ENCODE data around the gene PSMD2.

The PSMD2 gene

DNA sequence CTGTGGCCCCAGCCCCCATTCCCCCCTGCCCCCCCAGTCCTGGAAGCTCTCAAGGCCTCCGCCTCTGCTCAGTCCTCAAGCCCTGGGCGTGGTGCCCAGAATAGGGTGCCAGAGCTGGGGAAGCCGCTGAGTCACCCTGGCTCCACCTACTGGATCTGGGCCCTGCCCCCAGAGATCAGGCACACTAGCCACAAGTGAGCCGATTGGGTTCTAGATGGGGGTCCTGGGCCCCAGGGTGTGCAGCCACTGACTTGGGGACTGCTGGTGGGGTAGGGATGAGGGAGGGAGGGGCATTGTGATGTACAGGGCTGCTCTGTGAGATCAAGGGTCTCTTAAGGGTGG is 21.0 kb downstream of the PSMD2 start:
- Histone ChIP-seq H3K36me3 (ENCODE audit: control insufficient read depth, insufficient read depth, low read length) (peaks cover 86% of the 10 kb centered on the region), H3K27ac (ENCODE audit: low read depth, low read length) (no peak overlapping the region; the same call in 1 of the 2 replicates), H3K27me3 (ENCODE audit: control insufficient read depth, insufficient read depth, low read length) (no peaks in the 10 kb centered on the region), H3K9me3 (ENCODE audit: control insufficient read depth, insufficient read depth, low read depth, low read length) (no peaks in the 10 kb centered on the region), H3K9ac (ENCODE audit: low read length) (no peak overlapping the region), H3K4me1 (ENCODE audit: control insufficient read depth, insufficient read depth, low read length) (peaks cover 11% of the 10 kb centered on the region; the same call in 1 of the 2 replicates), H3K4me3 (ENCODE audit: low read depth, low read length) (no peak overlapping the region)

DNA sequence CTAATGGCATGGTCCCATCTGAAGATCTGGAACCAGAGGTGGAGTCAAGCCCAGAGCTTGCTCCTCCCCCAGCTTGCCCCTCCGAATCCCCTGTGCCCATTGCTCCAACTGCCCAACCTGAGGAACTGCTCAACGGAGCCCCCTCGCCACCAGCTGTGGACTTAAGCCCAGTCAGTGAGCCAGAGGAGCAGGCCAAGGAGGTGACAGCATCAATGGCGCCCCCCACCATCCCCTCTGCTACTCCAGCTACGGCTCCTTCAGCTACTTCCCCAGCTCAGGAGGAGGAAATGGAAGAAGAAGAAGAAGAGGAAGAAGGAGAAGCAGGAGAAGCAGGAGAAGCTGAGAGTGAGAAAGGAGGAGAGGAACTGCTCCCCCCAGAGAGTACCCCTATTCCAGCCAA is 22.6 kb downstream of the PSMD2 start:
- Histone ChIP-seq H3K4me1 (ENCODE audit: control insufficient read depth, insufficient read depth, low read length) (peaks cover 5% of the 10 kb centered on the region; the same call in 1 of the 2 replicates), H3K4me3 (ENCODE audit: low read depth, low read length) (no peak overlapping the region), H3K9me3 (ENCODE audit: control insufficient read depth, insufficient read depth, low read depth, low read length) (no peaks in the 10 kb centered on the region), H3K9ac (ENCODE audit: low read length) (no peak overlapping the region), H3K27ac (ENCODE audit: low read depth, low read length) (no peak overlapping the region), H3K27me3 (ENCODE audit: control insufficient read depth, insufficient read depth, low read length) (no peaks in the 10 kb centered on the region), H3K36me3 (ENCODE audit: control insufficient read depth, insufficient read depth, low read length) (peaks cover 96% of the 10 kb centered on the region)

DNA sequence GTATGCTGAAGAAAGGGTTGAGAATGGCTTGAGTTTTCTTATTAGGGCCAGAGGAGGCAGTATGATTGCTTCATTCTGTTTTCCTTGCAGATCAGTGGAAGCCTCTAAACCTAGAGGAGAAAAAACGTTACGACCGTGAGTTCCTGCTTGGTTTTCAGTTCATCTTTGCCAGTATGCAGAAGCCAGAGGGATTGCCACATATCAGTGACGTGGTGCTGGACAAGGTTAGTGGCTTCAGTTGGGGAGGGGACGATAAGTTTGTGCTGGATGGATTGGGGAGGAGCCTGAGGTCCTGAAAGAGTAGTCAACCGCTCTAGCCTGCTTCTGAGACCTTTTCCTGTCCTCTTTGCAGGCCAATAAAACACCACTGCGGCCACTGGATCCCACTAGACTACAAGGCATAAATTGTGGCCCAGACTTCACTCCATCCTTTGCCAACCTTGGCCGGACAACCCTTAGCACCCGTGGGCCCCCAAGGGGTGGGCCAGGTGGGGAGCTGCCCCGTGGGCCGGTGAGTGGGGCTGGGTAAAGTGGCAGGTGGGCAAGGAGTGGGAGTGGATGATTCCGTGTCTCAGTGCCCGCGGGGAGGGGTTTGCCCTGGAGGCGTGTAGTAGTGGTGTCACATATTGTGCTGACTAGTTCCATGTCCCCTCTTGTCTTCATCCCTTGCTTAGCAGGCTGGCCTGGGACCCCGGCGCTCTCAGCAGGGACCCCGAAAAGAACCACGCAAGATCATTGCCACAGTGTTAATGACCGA is 23.9 kb downstream of the PSMD2 start:
- Histone ChIP-seq H3K9ac (ENCODE audit: low read length) (no peak overlapping the region), H3K4me3 (ENCODE audit: low read depth, low read length) (no peak overlapping the region), H3K4me1 (ENCODE audit: control insufficient read depth, insufficient read depth, low read length) (no peaks in the 10 kb centered on the region), H3K36me3 (ENCODE audit: control insufficient read depth, insufficient read depth, low read length) (peaks cover 96% of the 10 kb centered on the region), H3K27me3 (ENCODE audit: control insufficient read depth, insufficient read depth, low read length) (no peaks in the 10 kb centered on the region), H3K27ac (ENCODE audit: low read depth, low read length) (no peak overlapping the region), H3K9me3 (ENCODE audit: control insufficient read depth, insufficient read depth, low read depth, low read length) (no peaks in the 10 kb centered on the region)

DNA sequence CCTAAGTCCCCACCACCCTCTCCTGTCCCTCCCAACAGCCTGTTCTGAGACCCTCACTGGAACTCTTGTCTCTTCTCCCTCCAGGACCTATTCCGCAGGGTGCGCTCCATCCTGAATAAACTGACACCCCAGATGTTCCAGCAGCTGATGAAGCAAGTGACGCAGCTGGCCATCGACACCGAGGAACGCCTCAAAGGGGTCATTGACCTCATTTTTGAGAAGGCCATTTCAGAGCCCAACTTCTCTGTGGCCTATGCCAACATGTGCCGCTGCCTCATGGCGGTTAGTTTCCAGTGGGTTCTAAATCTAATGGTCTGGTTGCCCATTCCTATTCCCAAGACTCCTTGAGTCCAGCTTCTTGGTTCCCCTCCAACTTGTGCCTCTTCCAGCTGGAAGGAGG is 24.7 kb downstream of the PSMD2 start:
- Histone ChIP-seq H3K36me3 (ENCODE audit: control insufficient read depth, insufficient read depth, low read length) (peaks cover 99% of the 10 kb centered on the region), H3K9me3 (ENCODE audit: control insufficient read depth, insufficient read depth, low read depth, low read length) (no peaks in the 10 kb centered on the region), H3K4me3 (ENCODE audit: low read depth, low read length) (no peak overlapping the region), H3K9ac (ENCODE audit: low read length) (no peak overlapping the region), H3K4me1 (ENCODE audit: control insufficient read depth, insufficient read depth, low read length) (no peaks in the 10 kb centered on the region), H3K27me3 (ENCODE audit: control insufficient read depth, insufficient read depth, low read length) (no peaks in the 10 kb centered on the region), H3K27ac (ENCODE audit: low read depth, low read length) (no peak overlapping the region)

GRCh38 chr3:184325269-184325668 is 26.2 kb downstream of the PSMD2 start:
- Histone ChIP-seq H3K9ac (ENCODE audit: low read length) (no peak overlapping the region), H3K27me3 (ENCODE audit: control insufficient read depth, insufficient read depth, low read length) (no peaks in the 10 kb centered on the region), H3K36me3 (ENCODE audit: control insufficient read depth, insufficient read depth, low read length) (peaks cover 100% of the 10 kb centered on the region), H3K4me1 (ENCODE audit: control insufficient read depth, insufficient read depth, low read length) (no peaks in the 10 kb centered on the region), H3K27ac (ENCODE audit: low read depth, low read length) (no peak overlapping the region), H3K9me3 (ENCODE audit: control insufficient read depth, insufficient read depth, low read depth, low read length) (no peaks in the 10 kb centered on the region), H3K4me3 (ENCODE audit: low read depth, low read length) (no peak overlapping the region)

DNA sequence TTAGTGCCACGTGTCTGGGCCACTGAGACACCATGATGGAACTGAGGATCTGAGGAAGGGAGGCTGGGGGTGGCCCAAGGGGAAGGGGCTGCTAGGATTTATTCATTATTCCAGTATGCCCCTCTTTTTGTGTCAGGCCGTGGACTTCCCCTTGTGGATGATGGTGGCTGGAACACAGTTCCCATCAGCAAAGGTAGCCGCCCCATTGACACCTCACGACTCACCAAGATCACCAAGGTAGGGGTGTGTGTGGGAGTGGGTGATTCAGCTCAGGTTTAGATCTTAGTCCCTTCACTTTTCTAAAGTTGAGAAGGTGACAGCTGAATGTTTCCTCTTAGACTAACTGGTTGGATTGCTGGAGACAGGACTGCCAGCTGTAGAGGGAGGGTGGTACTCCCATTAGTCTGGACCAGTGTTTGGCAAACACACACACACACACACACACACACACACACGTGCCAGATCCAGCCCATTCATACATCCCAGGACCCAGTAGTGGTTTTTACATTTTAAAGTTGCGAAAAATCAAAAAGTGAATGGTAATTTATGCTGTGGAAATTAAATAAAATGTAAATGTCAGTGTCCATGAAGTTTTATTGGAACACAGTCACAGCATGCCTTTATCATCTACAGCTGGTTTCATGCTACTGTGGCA is 26.8 kb downstream of the PSMD2 start:
- H3K4me1 ChIP-seq (ENCODE audit: control insufficient read depth, insufficient read depth, low read length) = no peaks in the 10 kb centered on the region
- H3K9me3 ChIP-seq (ENCODE audit: control insufficient read depth, insufficient read depth, low read depth, low read length) = no peaks in the 10 kb centered on the region
- H3K36me3 ChIP-seq (ENCODE audit: control insufficient read depth, insufficient read depth, low read length) = peaks cover 99% of the 10 kb centered on the region
- H3K4me3 ChIP-seq (ENCODE audit: low read depth, low read length) = no peak overlapping the region
- H3K27me3 ChIP-seq (ENCODE audit: control insufficient read depth, insufficient read depth, low read length) = no peaks in the 10 kb centered on the region
- H3K27ac ChIP-seq (ENCODE audit: low read depth, low read length) = no peak overlapping the region
- no peak overlapping the region for H3K9ac ChIP-seq (ENCODE audit: low read length)

- H3K9me3 ChIP-seq (ENCODE audit: control insufficient read depth, insufficient read depth, low read depth, low read length) = no peaks in the 10 kb centered on the region
- H3K9ac ChIP-seq (ENCODE audit: low read length) = no peak overlapping the region
- H3K36me3 ChIP-seq (ENCODE audit: control insufficient read depth, insufficient read depth, low read length) = peaks cover 99% of the 10 kb centered on the region
- no peak overlapping the region for H3K4me3 ChIP-seq (ENCODE audit: low read depth, low read length)
- no peaks in the 10 kb centered on the region for H3K4me1 ChIP-seq (ENCODE audit: control insufficient read depth, insufficient read depth, low read length)
- no peak overlapping the region for H3K27ac ChIP-seq (ENCODE audit: low read depth, low read length)
- H3K27me3 ChIP-seq (ENCODE audit: control insufficient read depth, insufficient read depth, low read length) = no peaks in the 10 kb centered on the region
Observed at GRCh38 chr3:184327171-184327570, 28.1 kb downstream of the PSMD2 start.

GRCh38 chr3:184328516-184328915 is 29.5 kb downstream of the PSMD2 start:
- no peak overlapping the region for H3K4me3 ChIP-seq (ENCODE audit: low read depth, low read length)
- H3K9me3 ChIP-seq (ENCODE audit: control insufficient read depth, insufficient read depth, low read depth, low read length) = no peaks in the 10 kb centered on the region
- no peaks in the 10 kb centered on the region for H3K4me1 ChIP-seq (ENCODE audit: control insufficient read depth, insufficient read depth, low read length)
- peaks cover 99% of the 10 kb centered on the region for H3K36me3 ChIP-seq (ENCODE audit: control insufficient read depth, insufficient read depth, low read length)
- no peaks in the 10 kb centered on the region for H3K27me3 ChIP-seq (ENCODE audit: control insufficient read depth, insufficient read depth, low read length)
- no peak overlapping the region for H3K9ac ChIP-seq (ENCODE audit: low read length)
- H3K27ac ChIP-seq (ENCODE audit: low read depth, low read length) = no peak overlapping the region

- no peak overlapping the region for H3K27ac ChIP-seq (ENCODE audit: low read depth, low read length)
Observed at GRCh38 chr3:184332370-184333090, 33.5 kb downstream of the PSMD2 start.

DNA sequence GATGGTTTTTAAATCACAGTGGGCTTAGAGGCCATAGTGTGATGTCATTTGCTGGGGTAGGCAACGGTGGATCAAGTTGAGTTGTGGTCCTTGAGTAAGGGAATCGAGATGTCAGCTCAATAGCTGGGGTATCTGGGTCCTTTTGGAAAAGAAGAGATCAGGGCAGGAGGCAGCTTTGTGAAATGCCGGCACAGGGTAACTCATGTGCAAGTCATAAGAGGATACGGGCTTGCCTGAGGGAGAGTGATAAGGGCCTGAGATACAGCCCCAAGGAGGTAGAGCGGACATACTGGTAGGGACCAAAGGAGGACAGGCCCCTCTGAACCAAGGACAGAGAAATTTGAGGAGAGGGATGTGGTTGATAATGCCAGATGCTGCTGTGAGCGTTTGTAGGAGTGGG is 34.1 kb downstream of the PSMD2 start:
- Histone ChIP-seq H3K9ac (ENCODE audit: low read length) (no peak overlapping the region), H3K27me3 (ENCODE audit: control insufficient read depth, insufficient read depth, low read length) (no peaks in the 10 kb centered on the region), H3K4me3 (ENCODE audit: low read depth, low read length) (no peak overlapping the region), H3K27ac (ENCODE audit: low read depth, low read length) (no peak overlapping the region), H3K4me1 (ENCODE audit: control insufficient read depth, insufficient read depth, low read length) (peaks cover 11% of the 10 kb centered on the region), H3K36me3 (ENCODE audit: control insufficient read depth, insufficient read depth, low read length) (peaks cover 66% of the 10 kb centered on the region), H3K9me3 (ENCODE audit: control insufficient read depth, insufficient read depth, low read depth, low read length) (no peaks in the 10 kb centered on the region)

More at GRCh38 chr3:184332370-184333090, 33.5 kb downstream of the PSMD2 start:
- peaks cover 72% of the 10 kb centered on the region for H3K36me3 ChIP-seq (ENCODE audit: control insufficient read depth, insufficient read depth, low read length)
- H3K27me3 ChIP-seq (ENCODE audit: control insufficient read depth, insufficient read depth, low read length) = no peaks in the 10 kb centered on the region
- H3K9me3 ChIP-seq (ENCODE audit: control insufficient read depth, insufficient read depth, low read depth, low read length) = no peaks in the 10 kb centered on the region
- H3K4me3 ChIP-seq (ENCODE audit: low read depth, low read length) = no peak overlapping the region
- no peak overlapping the region for H3K9ac ChIP-seq (ENCODE audit: low read length)
- H3K4me1 ChIP-seq (ENCODE audit: control insufficient read depth, insufficient read depth, low read length) = peaks cover 10% of the 10 kb centered on the region

GRCh38 chr3:184333700-184334099 is 34.7 kb downstream of the PSMD2 start:
- Histone ChIP-seq H3K9me3 (ENCODE audit: control insufficient read depth, insufficient read depth, low read depth, low read length) (no peaks in the 10 kb centered on the region), H3K27ac (ENCODE audit: low read depth, low read length) (no peak overlapping the region), H3K4me1 (ENCODE audit: control insufficient read depth, insufficient read depth, low read length) (peaks cover 15% of the 10 kb centered on the region), H3K27me3 (ENCODE audit: control insufficient read depth, insufficient read depth, low read length) (no peaks in the 10 kb centered on the region), H3K4me3 (ENCODE audit: low read depth, low read length) (no peak overlapping the region), H3K36me3 (ENCODE audit: control insufficient read depth, insufficient read depth, low read length) (peaks cover 60% of the 10 kb centered on the region), H3K9ac (ENCODE audit: low read length) (no peak overlapping the region)
